ENCODE results near the gene SPSB3.

- no peak for TF ChIP-seq POLR2A (IDR thresholded peaks at IDR 0.05)
- TF ChIP-seq, protein P1, sequence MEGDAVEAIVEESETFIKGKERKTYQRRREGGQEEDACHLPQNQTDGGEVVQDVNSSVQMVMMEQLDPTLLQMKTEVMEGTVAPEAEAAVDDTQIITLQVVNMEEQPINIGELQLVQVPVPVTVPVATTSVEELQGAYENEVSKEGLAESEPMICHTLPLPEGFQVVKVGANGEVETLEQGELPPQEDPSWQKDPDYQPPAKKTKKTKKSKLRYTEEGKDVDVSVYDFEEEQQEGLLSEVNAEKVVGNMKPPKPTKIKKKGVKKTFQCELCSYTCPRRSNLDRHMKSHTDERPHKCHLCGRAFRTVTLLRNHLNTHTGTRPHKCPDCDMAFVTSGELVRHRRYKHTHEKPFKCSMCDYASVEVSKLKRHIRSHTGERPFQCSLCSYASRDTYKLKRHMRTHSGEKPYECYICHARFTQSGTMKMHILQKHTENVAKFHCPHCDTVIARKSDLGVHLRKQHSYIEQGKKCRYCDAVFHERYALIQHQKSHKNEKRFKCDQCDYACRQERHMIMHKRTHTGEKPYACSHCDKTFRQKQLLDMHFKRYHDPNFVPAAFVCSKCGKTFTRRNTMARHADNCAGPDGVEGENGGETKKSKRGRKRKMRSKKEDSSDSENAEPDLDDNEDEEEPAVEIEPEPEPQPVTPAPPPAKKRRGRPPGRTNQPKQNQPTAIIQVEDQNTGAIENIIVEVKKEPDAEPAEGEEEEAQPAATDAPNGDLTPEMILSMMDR (IDR thresholded peaks at IDR 0.05), result no peak
Observed at GRCh38 chr16:1775846-1776671, 6.3 kb downstream of the SPSB3 start.
